ENCODE data around the gene PKIG.

DNA sequence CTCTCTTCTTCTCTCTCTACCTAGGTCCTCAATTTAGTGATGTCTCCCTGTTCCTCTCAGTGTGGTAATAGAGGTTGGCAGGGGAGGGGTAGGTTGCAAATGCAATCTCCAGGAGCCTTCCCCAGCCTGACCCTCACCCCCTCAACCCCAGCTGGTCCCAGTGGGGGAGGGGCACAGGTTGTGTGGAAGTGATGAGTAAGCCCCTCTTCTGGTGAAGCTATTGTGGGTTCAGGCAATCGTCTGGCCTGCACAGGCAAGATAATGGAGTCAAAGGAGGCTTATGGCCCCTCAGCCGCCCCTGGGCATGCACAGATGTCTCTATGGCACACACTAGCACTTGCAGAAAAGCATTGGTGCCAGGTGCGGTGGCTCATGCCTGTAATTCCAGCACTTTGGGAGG lies 79.9 kb downstream of the PKIG start:
- no peak for TF ChIP-seq POLR2AphosphoS5 (IDR thresholded peaks at IDR 0.05)
- TF ChIP-seq, protein P1, sequence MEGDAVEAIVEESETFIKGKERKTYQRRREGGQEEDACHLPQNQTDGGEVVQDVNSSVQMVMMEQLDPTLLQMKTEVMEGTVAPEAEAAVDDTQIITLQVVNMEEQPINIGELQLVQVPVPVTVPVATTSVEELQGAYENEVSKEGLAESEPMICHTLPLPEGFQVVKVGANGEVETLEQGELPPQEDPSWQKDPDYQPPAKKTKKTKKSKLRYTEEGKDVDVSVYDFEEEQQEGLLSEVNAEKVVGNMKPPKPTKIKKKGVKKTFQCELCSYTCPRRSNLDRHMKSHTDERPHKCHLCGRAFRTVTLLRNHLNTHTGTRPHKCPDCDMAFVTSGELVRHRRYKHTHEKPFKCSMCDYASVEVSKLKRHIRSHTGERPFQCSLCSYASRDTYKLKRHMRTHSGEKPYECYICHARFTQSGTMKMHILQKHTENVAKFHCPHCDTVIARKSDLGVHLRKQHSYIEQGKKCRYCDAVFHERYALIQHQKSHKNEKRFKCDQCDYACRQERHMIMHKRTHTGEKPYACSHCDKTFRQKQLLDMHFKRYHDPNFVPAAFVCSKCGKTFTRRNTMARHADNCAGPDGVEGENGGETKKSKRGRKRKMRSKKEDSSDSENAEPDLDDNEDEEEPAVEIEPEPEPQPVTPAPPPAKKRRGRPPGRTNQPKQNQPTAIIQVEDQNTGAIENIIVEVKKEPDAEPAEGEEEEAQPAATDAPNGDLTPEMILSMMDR (IDR thresholded peaks at IDR 0.05): no peak

Measured in esophagus muscularis mucosa (tissue), 3 donors.